Measurements from ENCODE around the gene TNFRSF9.
A peak's percentile ranks its signal among the peaks of the same experiment; 100 is the strongest.
"Not testable (repeated sequence)": the region's sequence is repeated elsewhere in the genome, so short reads cannot be mapped to it uniquely, and the experiment has no call there.

TNFRSF9 gene

DNA sequence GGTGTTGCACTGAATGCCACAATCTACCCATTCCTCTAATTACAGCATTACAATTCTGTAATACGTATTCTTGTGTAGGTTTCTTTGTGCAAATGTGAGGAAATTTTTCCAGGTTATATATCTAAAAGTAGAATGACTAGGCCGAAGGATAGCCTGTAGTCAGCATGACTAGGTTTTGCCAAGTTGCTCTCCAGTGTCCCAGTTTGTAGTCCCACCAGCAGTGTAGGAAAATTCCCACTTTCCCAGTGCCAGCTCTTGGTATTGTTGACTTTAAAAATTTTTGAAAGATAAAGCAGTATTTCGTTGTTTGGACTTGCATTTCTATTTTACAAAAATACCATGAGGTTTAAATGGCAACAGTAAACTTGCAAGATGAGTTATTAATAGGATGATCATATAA lies 23.8 kb upstream of the TNFRSF9 start:
- Mint-ChIP-seq H3K4me3 (peak overlapping the region in 1 of 2 donors; percentile 25), H3K4me1 (peaks cover 65% of the 10 kb centered on the region), H3K27me3 (no peaks in the 10 kb centered on the region), H3K9me3 (no peaks in the 10 kb centered on the region), H3K27ac (peak overlapping the region in 1 of 2 donors; percentile 82)
- ATAC-seq: no peak
- DNase-seq: no peak

DNA sequence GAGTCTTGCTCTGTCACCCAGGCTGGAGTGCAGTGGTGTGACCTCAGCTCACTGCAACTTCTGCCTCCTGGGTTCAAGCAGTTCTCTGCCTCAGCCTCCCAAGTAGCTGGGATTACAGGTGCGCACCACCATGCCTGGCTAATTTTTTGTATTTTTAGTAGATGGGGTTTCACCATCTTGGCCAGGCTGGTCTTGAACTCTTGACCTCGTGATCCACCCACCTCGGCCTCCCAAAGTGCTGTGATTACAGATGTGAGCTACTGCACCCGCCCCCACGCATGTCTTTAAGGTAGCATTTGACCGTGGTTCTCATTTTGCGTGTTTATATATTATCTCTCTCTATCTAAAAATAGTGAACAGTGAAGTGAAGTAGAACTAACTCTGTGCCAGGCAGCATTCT lies 23.2 kb upstream of the TNFRSF9 start:
- Mint-ChIP-seq H3K4me3 (peak overlapping the region; percentile 94 to 99), H3K27ac (peak overlapping the region; percentile 91), H3K4me1 (peaks cover 68% of the 10 kb centered on the region)
- DNase-seq, ATAC-seq, H3K9me3 Mint-ChIP-seq, H3K27me3 Mint-ChIP-seq: not testable (repeated sequence)

DNA sequence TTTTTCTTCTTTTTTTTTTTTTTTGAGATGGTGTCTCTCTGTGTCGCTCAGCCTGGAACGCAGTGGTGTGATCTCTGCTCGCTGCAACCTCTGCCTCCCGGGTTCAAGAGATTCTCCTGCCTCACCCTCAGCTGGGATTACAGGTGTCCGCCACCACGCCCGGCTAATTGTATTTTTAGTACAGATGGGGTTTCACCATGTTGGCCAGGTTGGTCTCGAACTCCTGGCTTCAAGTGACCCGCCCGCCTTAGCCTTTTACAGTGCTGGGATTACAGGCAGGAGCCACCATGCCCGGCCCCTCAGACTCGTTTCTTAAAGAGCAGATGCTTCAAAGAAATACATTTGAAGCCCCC lies 22.7 kb upstream of the TNFRSF9 start:
- Mint-ChIP-seq H3K27ac (peak overlapping the region; percentile 78 to 91), H3K4me1 (peaks cover 67% of the 10 kb centered on the region), H3K4me3 (peak overlapping the region; percentile 94 to 99)
- not testable (repeated sequence) for ATAC-seq, H3K9me3 Mint-ChIP-seq, H3K27me3 Mint-ChIP-seq, DNase-seq

DNA sequence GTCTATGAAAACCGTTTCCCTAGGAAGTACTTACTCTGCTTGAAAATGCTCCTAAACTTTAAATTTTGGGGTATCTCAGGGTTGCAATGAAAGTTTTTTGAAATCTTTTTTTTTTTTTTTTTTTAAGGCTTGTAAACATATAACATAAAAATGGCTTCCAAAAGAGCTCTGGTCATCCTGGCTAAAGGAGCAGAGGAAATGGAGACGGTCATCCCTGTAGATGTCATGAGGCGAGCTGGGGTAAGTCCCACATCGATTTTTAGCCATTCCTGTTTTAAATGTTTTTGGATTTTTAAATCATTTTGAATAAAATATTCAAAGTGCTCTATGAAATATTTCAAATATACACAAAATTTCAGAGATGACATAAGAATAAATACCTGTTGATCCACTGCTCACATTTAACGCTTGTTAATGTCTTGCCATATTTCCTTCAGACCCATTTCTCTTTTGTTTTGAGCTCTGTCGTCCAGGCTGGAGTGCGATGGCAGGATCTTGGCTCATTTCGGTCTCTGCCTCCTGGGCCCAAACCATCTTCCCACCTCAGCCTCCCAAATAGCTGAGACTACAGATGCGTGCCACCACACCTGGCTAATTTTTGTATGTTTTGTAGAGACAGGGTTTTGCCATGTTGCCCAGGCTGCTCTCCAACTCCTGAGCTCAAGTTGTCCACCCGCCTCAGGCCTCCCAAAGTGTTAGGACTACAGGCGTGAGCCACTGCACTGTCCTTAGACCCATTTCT lies 22.2 kb upstream of the TNFRSF9 start:
- no peaks in the 10 kb centered on the region for H3K9me3 Mint-ChIP-seq
- peaks cover 67% of the 10 kb centered on the region for H3K4me1 Mint-ChIP-seq
- ATAC-seq: no peak
- peak overlapping the region; percentile 95 to 100 for H3K27ac Mint-ChIP-seq
- peak overlapping the region; percentile 94 to 99 for H3K4me3 Mint-ChIP-seq
- DNase-seq: no peak
- no peaks in the 10 kb centered on the region for H3K27me3 Mint-ChIP-seq

DNA sequence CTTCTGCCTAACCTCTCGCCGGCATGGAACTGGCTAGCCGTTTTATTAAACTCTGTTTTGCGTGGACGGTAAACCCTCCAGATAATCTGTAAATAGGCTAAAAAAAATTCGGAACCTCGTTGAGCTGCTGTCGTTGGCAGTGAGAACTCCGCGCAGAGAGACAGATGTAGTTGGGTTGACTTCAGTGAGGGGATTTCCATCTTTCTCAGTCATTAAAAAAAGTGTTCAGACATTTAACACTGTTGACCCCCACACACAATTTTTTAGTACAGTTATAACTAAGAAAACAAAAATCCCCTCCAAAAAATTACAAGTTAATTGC lies 21.3 kb upstream of the TNFRSF9 start:
- DNase-seq: no peak
- Mint-ChIP-seq H3K27me3 (no peaks in the 10 kb centered on the region), H3K4me3 (peak overlapping the region; percentile 94 to 99), H3K4me1 (peaks cover 66% of the 10 kb centered on the region), H3K9me3 (no peaks in the 10 kb centered on the region), H3K27ac (peak overlapping the region; percentile 95 to 100)
- peak; percentile 53 for ATAC-seq

DNA sequence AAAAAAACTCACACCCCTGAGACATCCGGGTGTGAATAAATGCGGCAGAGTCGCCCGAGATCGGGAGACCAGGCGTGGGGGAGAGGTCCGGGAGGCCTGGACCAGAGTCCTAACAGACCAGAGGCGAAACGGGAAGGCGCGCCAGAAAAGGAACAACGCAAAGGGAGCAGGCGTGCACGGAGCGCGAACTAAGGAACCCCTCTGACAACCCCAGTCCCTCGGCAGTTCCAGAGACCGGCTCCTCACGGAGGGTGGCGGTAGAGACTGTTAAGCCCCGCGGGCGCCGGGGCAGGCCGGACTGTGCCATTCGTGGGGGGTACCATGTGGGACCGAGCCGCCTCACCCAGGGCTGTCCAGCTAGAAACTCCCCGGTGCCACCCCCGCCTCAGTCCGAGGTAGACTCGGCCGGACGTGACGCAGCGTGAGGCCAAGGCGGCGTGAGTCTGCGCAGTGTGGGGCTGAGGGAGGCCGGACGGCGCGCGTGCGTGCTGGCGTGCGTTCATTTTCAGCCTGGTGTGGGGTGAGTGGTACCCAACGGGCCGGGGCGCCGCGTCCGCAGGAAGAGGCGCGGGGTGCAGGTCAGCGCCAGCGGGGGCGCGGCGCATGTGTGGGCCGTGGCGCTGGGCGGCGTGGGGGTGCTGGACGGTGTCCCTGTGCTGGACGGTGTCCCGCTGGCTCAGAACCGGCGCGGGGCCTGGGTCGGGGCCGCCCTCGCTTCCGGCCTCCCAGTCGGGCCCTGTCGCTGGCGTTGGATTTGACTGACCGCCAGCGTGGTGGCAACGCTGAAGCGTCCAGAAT lies 20.8 kb upstream of the TNFRSF9 start, which contains the start of gene PARK7:
Gene PARK7 (plus strand): TSS at position 496 of the 798 bp plus-strand sequence. CDS start 1,075 bp downstream, outside the sequence.
- H3K4me3 Mint-ChIP-seq: peak within 1 kb of the TSS; percentile 94 to 99
- ATAC-seq (peak; percentile 97), DNase-seq (peak; percentile 100)
- peak within 1 kb of the TSS; percentile 97 to 100 for H3K27ac Mint-ChIP-seq
- H3K4me1 Mint-ChIP-seq: peaks cover 66% of the 10 kb centered on the region
- H3K27me3 Mint-ChIP-seq: no peaks in the 10 kb centered on the region
- no peaks in the 10 kb centered on the region for H3K9me3 Mint-ChIP-seq

DNA sequence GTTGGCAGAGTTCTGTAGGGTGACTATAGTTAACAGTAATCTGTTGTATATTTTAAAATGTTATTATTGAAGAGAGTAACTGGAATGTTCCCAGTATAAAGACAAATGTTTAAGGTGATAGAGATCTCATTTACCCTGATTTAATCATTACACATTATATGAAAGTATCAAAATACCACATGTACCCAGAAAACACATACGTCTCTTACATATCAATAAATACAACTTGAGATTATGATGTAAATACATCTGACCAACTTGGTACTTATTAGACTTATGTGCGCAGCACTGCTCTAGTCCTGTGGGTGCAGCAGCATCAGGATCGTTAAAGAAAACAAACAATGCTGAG lies 20.2 kb upstream of the TNFRSF9 start:
- no peak for DNase-seq
- peak; percentile 45 for ATAC-seq
- no peaks in the 10 kb centered on the region for H3K9me3 Mint-ChIP-seq
- no peaks in the 10 kb centered on the region for H3K27me3 Mint-ChIP-seq
- peak overlapping the region; percentile 94 to 99 for H3K4me3 Mint-ChIP-seq
- peaks cover 66% of the 10 kb centered on the region for H3K4me1 Mint-ChIP-seq
- H3K27ac Mint-ChIP-seq: peak overlapping the region; percentile 97 to 100

DNA sequence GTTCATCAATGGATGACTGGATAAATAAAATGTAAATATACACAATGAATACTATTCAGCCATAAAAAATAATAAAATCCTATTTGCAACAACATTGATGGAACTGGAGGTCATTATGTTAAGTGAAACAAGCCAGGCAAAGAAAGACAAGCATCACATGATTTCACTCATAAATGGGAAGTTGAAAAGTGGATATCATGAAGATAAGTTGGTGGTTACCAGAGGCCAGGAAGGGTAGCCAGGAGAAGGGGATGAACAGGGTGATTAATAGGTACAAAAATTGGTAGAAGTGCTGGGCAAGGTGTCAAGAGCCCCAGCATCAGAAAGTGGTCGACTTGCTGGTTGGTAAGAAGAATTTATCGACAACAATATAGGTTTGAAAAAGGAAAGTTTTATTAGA lies 19.5 kb upstream of the TNFRSF9 start:
- H3K4me3 Mint-ChIP-seq: peak overlapping the region; percentile 94 to 99

DNA sequence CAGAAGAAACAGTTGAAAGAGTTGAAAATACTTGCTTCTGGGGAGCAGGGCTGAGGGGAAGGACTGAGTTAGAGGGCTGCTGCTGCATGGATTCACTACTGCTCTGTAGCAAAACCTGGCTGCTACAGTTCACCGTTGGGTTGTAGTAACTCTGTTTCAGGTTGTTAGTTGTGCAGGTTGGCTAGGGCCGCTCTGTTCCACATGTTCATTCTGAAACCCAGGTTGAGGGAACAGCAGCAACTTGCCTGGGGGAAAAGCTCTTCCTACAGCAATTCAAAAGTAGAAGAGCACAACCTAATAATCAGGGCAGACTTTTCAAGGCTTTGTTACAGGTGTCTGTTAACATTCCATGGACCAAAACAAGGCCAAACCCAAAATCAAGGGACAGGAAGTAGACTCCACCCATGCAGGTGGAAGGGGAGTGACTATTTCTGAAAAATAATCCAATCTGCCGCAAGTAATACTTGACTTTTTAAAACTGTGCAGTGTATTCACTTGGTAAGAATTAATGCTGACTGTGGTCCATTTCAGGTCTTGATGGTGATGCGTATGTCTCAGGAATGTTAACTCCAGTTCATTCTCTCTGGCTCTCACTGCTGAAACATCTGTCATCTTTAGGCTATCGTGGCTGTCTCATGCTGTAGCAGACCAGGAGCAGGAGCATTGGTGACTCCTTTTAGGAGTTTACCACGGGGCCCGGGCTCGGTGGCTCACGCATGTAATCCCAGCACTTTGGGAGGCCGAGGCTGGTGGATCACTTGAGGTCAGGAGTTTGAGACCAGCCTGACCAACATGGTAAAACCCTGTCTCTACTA lies 15.8 kb upstream of the TNFRSF9 start:
- ATAC-seq (no peak), DNase-seq (no peak)
- Mint-ChIP-seq H3K9me3 (no peaks in the 10 kb centered on the region), H3K4me3 (peak overlapping the region; percentile 59 to 71), H3K27ac (peak overlapping the region; percentile 67 to 83), H3K27me3 (no peaks in the 10 kb centered on the region), H3K4me1 (peaks cover 61% of the 10 kb centered on the region)

More for the DNA sequence above, 19.5 kb upstream of the TNFRSF9 start:
- ATAC-seq (no peak), DNase-seq (no peak)
- Mint-ChIP-seq H3K4me1 (peaks cover 66% of the 10 kb centered on the region), H3K27ac (no peak overlapping the region), H3K27me3 (no peaks in the 10 kb centered on the region), H3K9me3 (no peaks in the 10 kb centered on the region)

DNA sequence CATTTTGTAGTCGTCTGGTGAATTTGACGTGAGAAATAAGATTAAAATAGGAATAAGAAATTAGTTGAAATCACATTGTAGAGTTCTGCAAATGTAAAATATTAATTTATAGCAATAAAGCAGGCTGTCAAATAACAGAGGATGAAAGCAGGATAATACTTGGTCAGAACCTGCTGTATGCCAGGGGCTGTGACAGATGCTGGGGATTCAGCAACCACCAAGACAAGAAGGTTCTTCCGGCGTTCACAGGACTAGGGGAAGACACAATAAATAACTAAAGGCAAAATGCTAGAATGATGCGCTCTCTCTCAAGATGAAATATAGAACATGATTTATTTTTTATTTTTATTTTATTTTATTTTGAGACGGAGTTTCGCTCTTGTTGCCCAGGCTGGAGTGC lies 14.0 kb upstream of the TNFRSF9 start:
- Mint-ChIP-seq H3K4me3 (peak overlapping the region; percentile 93 to 95), H3K4me1 (peaks cover 71% of the 10 kb centered on the region), H3K27ac (peak overlapping the region; percentile 98), H3K9me3 (no peaks in the 10 kb centered on the region), H3K27me3 (no peaks in the 10 kb centered on the region)
- DNase-seq: no peak
- ATAC-seq: no peak

DNA sequence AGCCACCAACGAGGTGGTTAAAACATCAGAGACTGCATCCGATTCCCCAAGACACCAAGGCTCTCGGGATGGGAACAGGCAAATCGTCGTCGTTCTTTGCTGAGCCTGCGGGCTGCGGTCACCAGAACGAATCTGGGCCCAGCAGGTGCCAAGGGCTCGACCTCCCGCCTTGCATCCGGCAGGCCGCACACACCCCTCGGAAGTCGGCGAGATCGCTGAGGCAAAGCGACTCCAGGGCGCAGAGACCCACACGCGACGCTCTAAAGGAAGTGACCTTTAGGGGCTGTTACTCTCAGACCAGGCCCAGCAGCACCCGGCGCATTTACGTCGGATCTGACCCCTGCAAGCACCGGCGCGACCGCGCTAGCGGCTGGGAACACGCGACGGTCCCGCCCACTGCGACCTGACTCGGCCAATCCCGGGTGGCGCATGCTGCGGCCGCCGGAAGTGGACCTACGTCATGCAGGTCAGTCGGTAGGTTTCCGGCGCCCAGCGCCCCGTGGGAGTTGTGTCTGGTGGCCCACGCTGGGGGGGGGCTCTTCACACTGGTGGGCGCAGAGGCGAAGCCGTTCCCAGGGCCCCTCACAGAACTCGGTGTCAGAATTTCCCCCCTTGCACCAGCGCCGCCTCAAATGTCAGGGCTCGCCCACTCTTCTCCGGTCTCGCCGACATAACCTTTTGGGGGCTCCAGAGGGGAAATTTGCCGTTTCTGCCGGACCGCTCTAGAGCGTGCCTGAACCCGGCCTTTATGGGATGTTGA lies 13.4 kb upstream of the TNFRSF9 start:
- H3K27me3 Mint-ChIP-seq: no peaks in the 10 kb centered on the region
- DNase-seq (peak; percentile 87 to 94), ATAC-seq (peak; percentile 90)
- H3K4me3 Mint-ChIP-seq: peak overlapping the region; percentile 93 to 95
- H3K4me1 Mint-ChIP-seq: peaks cover 71% of the 10 kb centered on the region
- H3K9me3 Mint-ChIP-seq: no peaks in the 10 kb centered on the region
- H3K27ac Mint-ChIP-seq: peak overlapping the region; percentile 98

DNA sequence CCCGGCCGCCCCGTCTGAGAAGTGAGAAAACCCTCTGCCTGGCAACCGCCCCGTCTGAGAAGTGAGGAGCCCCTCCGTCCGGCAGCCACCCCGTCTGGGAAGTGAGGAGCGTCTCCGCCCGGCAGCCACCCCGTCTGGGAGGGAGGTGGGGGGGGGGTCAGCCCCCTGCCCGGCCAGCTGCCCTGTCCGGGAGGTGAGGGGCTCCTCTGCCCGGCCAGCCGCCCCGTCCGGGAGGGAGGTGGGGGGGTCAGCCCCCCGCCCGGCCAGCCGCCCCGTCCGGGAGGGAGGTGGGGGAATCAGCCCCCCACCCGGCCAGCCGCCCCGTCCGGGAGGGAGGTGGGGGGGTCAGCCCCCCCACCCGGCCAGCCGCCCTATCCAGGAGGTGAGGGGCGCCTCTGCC lies 12.2 kb upstream of the TNFRSF9 start:
- not testable (repeated sequence) for H3K27ac Mint-ChIP-seq
- H3K4me1 Mint-ChIP-seq: peaks cover 77% of the 10 kb centered on the region

DNA sequence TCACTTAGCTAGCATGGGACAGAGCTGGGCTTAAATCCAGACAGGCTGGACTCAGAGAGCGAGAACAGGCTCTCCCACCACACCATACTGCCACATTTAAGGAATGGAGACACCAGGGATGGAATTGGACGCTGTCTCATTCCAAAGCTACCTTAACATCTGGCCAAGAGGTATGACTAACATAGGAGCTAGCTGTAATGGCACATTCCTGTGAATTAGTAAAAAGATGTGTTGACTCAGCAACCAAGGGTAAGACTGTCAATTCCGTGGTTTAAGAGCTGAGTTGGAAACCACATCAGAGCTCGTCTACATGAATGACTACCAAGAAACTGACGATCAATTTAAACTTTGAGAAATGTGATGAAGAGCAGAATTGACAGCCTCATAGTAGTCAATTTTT lies 8.3 kb upstream of the TNFRSF9 start:
- Mint-ChIP-seq H3K27me3 (no peaks in the 10 kb centered on the region), H3K9me3 (no peaks in the 10 kb centered on the region), H3K27ac (no peak overlapping the region), H3K4me3 (peak overlapping the region; percentile 38 to 63), H3K4me1 (peaks cover 47% of the 10 kb centered on the region)
- DNase-seq (peak; percentile 41 to 47), ATAC-seq (peak; percentile 86)

More for the DNA sequence above, 12.2 kb upstream of the TNFRSF9 start:
- not testable (repeated sequence) for DNase-seq, H3K27me3 Mint-ChIP-seq, ATAC-seq, H3K4me3 Mint-ChIP-seq, H3K9me3 Mint-ChIP-seq

DNA sequence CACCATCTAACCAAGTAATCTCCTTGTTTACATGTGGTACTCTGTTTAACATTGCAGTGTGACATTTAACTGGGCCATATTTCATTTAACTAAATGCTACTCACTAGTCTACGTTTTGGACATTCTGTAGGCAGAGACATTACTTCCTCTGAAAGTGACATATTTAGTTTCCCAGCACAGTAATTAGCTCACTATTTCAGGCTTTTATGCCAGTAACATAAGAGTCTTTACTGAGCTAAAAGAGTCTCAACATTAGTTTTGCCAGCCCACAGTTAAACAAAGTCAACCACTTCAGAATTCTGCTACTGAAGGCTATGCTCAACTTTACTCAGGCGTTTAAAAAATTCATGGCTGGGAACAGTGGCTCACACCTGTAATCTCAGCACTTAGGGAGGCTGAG lies 2.6 kb upstream of the TNFRSF9 start:
- H3K27me3 Mint-ChIP-seq: no peaks in the 10 kb centered on the region
- H3K9me3 Mint-ChIP-seq: no peaks in the 10 kb centered on the region
- H3K27ac Mint-ChIP-seq: peak overlapping the region in 1 of 2 donors; percentile 81
- H3K4me3 Mint-ChIP-seq: peak overlapping the region; percentile 76 to 82
- ATAC-seq: no peak
- peaks cover 52% of the 10 kb centered on the region for H3K4me1 Mint-ChIP-seq
- DNase-seq: no peak
